GM12801 (cell line): Measurements from ENCODE around the gene C17orf67.

ENCODE experiments used
- TF ChIP-seq, protein P1 (sequence below): IDR thresholded peaks from one replicate; pipeline ENCODE4 v1.5.1; 2011; ENCODE audit warnings: control low read depth; ENCODE audit not compliant: insufficient read length; ENCODE audit errors: extremely low read depth

Gene C17orf67

DNA sequence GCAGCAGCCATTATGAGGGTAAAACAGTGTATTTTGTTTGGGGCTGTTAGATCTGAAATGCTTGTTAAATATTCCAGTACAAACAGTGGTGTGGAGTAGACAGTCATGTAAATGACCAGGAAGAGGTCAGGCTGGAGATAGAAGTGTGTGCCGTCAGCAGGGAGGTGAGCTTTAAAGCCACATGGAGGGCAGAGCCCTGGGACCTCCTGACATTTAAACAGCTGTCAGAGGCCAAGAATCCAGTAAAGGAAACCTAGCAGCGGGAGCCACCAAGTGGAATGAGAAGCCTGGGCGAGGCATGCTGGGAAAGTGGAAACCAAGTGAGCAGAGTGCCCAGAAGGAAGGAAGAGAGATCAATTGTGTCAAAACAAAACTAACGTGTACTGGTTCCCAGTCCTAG lies 26.8 kb downstream of the C17orf67 start:
- TF ChIP-seq, protein P1, sequence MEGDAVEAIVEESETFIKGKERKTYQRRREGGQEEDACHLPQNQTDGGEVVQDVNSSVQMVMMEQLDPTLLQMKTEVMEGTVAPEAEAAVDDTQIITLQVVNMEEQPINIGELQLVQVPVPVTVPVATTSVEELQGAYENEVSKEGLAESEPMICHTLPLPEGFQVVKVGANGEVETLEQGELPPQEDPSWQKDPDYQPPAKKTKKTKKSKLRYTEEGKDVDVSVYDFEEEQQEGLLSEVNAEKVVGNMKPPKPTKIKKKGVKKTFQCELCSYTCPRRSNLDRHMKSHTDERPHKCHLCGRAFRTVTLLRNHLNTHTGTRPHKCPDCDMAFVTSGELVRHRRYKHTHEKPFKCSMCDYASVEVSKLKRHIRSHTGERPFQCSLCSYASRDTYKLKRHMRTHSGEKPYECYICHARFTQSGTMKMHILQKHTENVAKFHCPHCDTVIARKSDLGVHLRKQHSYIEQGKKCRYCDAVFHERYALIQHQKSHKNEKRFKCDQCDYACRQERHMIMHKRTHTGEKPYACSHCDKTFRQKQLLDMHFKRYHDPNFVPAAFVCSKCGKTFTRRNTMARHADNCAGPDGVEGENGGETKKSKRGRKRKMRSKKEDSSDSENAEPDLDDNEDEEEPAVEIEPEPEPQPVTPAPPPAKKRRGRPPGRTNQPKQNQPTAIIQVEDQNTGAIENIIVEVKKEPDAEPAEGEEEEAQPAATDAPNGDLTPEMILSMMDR = no peak

- TF ChIP-seq, protein P1 = no peak
Measured at GRCh38 chr17:56804454-56804853, 29.3 kb downstream of the C17orf67 start.

GRCh38 chr17:56803071-56803470 lies 30.6 kb downstream of the C17orf67 start:
- TF ChIP-seq, protein P1 = no peak

DNA sequence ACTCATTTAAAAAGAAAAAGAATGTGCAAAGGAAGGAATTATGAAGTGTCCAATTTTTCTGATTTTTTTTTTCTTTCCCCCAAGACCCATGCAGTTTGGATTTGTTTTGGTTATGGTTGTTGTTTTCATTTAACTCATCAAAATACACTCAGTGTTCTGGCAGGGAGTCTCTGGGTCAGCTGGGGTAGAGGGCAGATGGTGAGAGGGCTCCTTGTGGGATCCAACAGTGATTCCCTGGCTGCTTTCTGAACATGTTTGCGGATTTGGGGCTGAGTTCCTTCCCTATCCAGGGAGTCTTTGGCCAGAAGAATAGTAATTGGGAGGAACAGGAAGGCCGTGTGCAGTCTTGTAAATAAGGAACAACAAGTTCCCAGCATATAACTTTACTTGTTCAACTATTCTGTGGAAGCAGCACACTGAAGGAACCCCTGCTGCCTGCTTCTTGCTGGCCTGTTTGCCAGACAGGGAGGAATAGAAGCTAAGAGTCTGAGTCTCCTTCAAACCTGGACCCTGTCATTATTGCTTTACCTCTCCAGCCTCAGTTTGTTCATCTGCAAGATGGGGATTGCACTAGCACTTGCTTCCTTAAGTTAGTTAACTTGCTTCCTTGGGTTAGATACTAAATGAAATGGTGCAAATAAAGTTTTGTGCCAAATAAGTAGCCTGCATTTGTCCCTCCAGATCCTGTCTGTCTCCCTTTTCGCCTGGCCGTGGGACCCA lies 32.1 kb downstream of the C17orf67 start:
- TF ChIP-seq, protein P1 = no peak

GRCh38 chr17:56798916-56799315 lies 34.8 kb downstream of the C17orf67 start:
- TF ChIP-seq, protein P1 = no peak

GRCh38 chr17:56796536-56796935 lies 37.2 kb downstream of the C17orf67 start:
- TF ChIP-seq, protein P1 = no peak

DNA sequence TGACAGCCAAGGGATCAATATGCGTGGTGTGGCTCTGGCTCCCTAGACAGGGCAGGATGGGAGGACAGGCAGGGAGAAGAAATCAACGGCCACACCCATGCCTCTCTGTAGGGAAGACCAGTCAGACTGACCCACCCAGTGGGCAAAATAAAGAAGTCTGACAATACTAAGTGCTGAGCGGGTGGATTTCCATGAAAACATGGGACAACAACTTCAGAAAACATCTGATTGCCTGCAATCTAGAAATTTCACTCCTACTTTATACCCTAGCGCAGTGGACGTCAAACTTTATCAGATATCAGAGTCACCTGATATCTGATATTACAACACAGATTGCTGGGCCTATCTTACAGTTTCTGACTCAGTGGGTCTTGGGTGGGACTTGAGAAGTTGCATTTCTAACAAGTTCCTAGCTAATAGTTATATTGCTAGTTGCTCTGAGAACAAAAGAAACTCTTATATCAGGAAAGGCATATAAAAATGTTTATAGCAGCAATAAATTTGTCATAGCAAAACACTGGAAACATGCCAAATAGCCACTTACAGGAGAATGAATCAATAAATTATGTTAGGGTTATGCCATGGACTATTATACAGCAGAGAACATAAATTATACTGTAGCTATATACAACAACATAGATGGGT lies 38.4 kb downstream of the C17orf67 start:
- TF ChIP-seq, protein P1 = no peak
